ENCODE measurements around the gene FZD4. TPM values are rescaled to one million over a fixed set of nuclear protein-coding genes. Genes with fewer than 3 reads are reported as not detected.
"Not testable (repeated sequence)": the region's sequence is repeated elsewhere in the genome, so short reads cannot be mapped to it uniquely, and the experiment has no call there.

Gene FZD4
- total RNA-seq, 2 experiments from 2014 or later = 0.38 to 0.42 TPM

DNA sequence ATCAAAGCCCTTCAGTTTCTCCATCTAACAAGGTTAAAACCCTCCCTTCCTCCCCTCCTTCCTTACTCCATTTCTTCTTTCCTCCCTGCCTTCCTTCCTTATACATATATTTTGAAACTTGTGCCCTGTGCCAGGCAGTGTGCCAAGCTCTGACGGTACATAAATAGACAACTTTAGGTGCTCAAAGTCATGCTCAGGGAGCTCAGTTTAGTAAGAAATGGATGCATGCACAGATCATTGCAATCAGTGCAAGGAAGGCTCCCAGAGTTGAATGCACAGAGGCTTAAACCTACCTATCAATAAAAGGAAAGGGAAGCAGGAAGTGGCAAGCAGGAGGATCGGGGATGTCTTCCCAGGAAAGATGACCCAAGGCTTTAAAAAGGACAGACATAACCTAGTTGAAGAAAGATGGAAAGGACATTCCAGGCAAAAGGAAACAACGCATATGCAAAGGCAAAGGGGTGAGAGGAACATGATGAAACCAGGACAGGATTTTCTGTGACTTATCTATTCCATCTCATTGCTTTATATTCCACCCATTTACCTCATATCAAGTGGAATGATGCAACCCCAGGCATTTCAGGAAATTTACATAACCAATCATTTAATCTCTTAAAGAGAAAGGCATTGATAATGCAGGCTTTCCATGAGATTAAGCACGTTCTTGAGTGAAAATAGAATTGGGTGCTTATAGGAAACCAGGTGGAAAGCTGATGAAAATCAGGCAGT, 13.2 kb downstream of the FZD4 start:
- Mint-ChIP-seq H3K9me3 (no peaks in the 10 kb centered on the region), H3K27me3 (ENCODE audit: low read depth) (peaks cover 6% of the 10 kb centered on the region), H3K36me3 (ENCODE audit: low read depth) (no peaks in the 10 kb centered on the region), H3K4me3 (no peak overlapping the region), H3K27ac (no peak overlapping the region), H3K4me1 (ENCODE audit: low read depth) (no peaks in the 10 kb centered on the region)
- intact Hi-C loops (cut with micrococcal nuclease) = loop anchor here (5.0 kb wide), 1 partner anchor 155 kb away; no protein-coding TSS in a partner anchor
- no peak for DNase-seq
- CTCF ChIA-PET = interaction anchor here (0.5 to 0.6 kb wide), 2 partner anchors 169 to 365 kb away, joined by 3 read pairs; no protein-coding TSS in a partner anchor

DNA sequence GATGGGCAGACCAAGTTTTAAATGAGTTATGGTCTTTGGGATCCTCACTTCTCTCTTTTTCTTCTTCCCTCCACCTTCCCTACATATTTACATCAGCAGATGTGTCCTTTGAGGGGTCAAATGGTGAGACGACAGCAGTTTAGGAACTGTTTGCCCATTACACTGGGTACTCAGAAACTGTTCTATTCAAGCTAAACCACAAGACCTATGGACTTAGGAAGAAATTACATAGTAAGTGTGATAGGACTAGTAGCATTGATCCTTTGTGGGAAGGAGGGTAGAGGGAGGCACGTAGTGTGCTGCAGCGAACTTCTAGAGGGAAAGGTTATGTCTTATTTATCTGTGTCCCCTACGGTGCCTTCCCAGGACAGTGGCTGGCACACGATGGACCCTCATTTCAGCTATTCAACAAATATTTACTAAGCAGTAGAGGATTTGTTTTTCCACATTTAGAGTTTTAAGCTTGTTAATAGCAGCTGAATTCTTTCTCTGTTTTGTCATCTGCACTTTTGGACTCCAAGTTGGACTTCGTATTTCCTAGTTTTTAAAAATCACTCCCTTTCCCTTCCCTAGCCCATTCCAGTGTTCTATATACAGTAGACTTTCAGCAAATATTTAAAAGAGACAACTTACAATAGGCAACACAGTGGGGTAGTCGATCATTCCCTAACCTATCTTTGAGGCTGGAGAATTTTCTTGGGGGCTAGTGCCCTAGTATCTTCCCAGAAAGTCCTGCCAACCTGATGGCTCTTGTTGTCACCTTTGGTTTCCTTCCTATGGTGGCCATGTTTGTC, 13.9 kb downstream of the FZD4 start:
- CTCF ChIA-PET = interaction anchor here (0.6 kb wide), 1 partner anchor 366 kb away, joined by 3 read pairs; no protein-coding TSS in a partner anchor
- no peak for DNase-seq
- Mint-ChIP-seq H3K27me3 (ENCODE audit: low read depth) (peaks cover 6% of the 10 kb centered on the region), H3K36me3 (ENCODE audit: low read depth) (no peaks in the 10 kb centered on the region), H3K9me3 (no peaks in the 10 kb centered on the region), H3K4me1 (ENCODE audit: low read depth) (no peaks in the 10 kb centered on the region), H3K27ac (no peak overlapping the region), H3K4me3 (no peak overlapping the region)
- intact Hi-C loops (cut with micrococcal nuclease) = loop anchor here (5.0 kb wide), 1 partner anchor 156 kb away; no protein-coding TSS in a partner anchor

DNA sequence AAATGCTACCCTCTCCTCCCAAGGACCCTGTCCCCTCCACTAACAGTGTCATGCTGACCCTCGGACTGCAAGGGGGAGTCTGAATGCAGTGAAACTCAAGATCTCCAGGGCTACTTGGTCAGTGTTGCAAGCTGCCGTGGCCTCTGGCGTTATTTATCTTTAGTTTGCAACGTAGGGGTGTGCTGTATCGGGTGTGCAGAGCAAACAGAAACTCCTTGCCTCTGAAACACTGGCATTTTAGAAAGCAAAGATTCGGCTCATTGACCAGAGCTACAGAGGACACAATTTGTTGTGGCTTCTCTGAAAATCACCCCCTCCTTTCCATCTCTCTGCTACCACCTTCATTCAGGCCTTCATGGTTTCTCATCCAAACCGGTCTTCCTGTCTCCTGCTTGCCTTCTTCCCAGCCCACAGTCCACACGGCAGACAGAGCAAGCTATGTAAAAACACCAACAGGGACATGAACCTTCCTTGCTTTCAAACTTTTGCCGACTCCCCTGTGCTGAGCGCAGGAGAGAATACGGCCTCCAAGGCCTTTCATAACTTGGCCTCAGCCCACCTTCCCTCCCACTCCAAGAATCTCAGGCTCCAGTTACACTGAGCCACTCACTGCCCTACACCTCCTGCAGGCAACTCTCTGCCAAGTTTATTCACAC, 14.9 kb downstream of the FZD4 start:
- Mint-ChIP-seq H3K36me3 (ENCODE audit: low read depth) (no peaks in the 10 kb centered on the region), H3K4me3 (no peak overlapping the region), H3K27me3 (ENCODE audit: low read depth) (peaks cover 6% of the 10 kb centered on the region), H3K27ac (no peak overlapping the region), H3K4me1 (ENCODE audit: low read depth) (no peaks in the 10 kb centered on the region), H3K9me3 (no peaks in the 10 kb centered on the region)
- no peak for DNase-seq
- CTCF ChIA-PET = interaction anchor here (0.7 to 3.5 kb wide), 12 partner anchors 7 to 1157 kb away, joined by 3 to 25 read pairs (median 4); no protein-coding TSS in a partner anchor
- intact Hi-C loops (cut with micrococcal nuclease) = loop anchor here (5.0 kb wide), 1 partner anchor 157 kb away; no protein-coding TSS in a partner anchor

DNA sequence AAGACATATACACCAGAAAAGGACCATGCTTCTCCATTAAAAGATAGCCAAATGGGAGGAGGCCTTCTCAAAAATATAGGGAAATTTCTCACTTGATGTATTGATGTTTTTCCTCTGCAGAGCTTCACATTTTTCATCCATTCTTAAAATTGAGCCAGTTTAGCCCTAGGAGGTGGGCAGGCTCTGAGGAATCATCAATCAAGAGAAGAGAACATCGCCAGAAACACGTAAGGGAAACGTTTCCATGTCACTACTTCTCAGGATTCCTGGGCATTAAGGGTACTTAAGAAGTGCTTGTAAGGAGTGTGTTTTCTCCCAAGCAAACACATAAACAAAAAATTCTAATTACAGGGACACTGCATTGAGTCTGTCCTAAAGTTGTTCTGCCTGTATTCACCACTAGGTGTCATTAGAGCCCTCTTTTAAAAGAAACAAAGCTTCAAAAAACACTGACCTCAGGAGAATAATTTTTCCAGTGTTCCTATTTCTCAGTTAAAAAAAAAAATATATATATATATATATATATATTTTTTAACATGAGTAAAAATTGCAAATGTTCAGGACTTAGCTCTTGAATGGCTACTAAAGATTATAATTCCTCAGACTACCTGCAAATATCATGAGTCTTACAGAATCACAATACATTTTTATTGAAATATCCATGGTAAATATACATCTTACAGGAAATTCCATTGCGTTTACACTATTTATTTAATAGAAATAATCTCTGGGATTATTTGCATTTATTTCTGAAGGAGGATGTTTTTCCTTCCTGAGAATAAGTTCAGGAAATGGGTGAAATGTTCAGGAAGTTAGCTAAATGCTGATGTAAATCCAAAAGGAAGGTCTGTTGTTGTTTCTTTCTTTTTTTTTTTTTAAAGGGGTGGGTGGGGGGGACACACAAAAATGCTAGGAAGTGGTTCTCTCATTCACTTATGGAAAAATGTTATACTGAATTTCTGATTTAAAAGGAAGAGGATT, 16.0 kb downstream of the FZD4 start:
- CTCF ChIA-PET = interaction anchor here (0.6 to 3.5 kb wide), 26 partner anchors 8 to 1158 kb away, joined by 3 to 25 read pairs (median 4); no protein-coding TSS in a partner anchor
- DNase-seq = no peak

DNA sequence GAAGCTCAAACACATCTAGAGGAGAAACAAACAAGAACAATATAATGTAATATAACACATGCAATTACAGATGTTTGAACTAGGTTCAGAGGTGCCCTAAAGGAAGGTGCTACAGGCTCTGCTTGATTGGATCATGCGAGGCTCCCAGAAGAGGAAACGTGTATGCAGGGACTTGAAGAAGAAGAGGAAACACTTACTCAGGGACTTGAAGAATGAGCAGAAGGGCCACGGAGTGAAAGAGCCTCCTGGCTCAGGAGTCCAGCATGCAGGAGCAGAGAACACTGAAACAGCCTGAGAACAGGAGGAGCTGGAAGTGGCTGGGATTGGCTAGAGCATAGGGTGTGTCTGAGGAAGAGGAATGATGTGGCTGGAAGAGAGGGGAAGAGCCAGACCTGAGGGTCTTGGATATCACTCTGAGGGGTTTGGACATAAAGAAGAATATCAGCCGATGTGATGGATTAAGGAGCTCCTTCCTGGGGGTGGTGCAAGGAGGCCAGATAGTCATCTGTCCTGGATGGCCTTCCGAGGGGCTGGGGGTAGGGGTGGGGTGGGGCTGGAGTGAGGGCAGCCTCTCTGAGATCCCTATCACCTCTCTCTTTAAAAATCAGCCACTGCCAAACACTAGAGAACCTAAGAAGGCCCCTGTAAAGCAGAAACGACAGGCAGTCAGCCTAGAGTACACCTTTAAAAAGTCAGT, 16.8 kb downstream of the FZD4 start:
- Mint-ChIP-seq H3K27me3 (ENCODE audit: low read depth) (peaks cover 6% of the 10 kb centered on the region), H3K4me1 (ENCODE audit: low read depth) (no peaks in the 10 kb centered on the region), H3K9me3 (no peaks in the 10 kb centered on the region), H3K4me3 (no peak overlapping the region), H3K27ac (no peak overlapping the region), H3K36me3 (ENCODE audit: low read depth) (no peaks in the 10 kb centered on the region)
- CTCF ChIA-PET = interaction anchor here (0.5 to 3.5 kb wide), 18 partner anchors 9 to 483 kb away, joined by 3 to 25 read pairs (median 4); no protein-coding TSS in a partner anchor
- intact Hi-C loops (cut with micrococcal nuclease) = loop anchor here (2.0 kb wide), 2 partner anchors 40 to 414 kb away; no protein-coding TSS in a partner anchor
- no peak for DNase-seq

More for the DNA sequence above, 16.0 kb downstream of the FZD4 start:
- H3K27me3 Mint-ChIP-seq (ENCODE audit: low read depth) = peaks cover 6% of the 10 kb centered on the region
- intact Hi-C loops (cut with micrococcal nuclease) = loop anchor here (1.0 to 2.0 kb wide), 4 partner anchors 40 to 482 kb away; no protein-coding TSS in a partner anchor
- no peaks in the 10 kb centered on the region for H3K36me3 Mint-ChIP-seq (ENCODE audit: low read depth)
- no peaks in the 10 kb centered on the region for H3K9me3 Mint-ChIP-seq
- H3K4me3 Mint-ChIP-seq = no peak overlapping the region
- H3K27ac Mint-ChIP-seq = no peak overlapping the region
- H3K4me1 Mint-ChIP-seq (ENCODE audit: low read depth) = no peaks in the 10 kb centered on the region

DNA sequence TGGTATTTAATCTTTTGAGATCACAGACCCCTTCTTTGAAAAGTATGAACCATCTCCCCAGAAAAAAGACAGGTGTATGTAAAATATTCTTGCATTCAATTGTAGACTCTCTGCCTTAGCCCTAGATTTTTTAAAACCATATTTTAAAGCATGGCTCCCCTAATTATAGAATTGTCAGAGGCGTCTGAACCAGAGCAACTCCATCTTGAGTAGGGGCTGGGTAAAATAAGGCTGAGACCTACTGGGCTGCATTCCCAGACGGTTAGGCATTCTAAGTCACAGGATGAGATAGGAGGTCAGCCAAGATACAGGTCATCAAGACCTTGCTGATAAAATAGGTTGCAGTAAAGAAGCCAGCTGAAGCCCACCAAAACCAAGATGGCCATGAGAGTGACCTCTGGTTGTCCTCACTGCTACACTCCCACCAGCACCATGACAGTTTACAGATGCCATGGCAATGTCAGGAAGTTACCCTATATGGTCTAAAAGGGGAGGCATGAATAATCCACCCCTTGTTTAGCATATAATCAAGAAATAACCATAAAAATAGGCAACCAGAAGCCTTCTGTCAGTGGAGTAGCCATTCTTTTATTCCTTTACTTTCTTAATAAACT, 17.9 kb downstream of the FZD4 start:
- intact Hi-C loops (cut with micrococcal nuclease); H3K4me3 Mint-ChIP-seq; H3K27me3 Mint-ChIP-seq (ENCODE audit: low read depth); DNase-seq; H3K4me1 Mint-ChIP-seq (ENCODE audit: low read depth); H3K36me3 Mint-ChIP-seq (ENCODE audit: low read depth); H3K9me3 Mint-ChIP-seq; H3K27ac Mint-ChIP-seq: not testable (repeated sequence)
- CTCF ChIA-PET = interaction anchor here (0.6 to 3.5 kb wide), 8 partner anchors 10 to 484 kb away, joined by 3 to 25 read pairs (median 5); no protein-coding TSS in a partner anchor

DNA sequence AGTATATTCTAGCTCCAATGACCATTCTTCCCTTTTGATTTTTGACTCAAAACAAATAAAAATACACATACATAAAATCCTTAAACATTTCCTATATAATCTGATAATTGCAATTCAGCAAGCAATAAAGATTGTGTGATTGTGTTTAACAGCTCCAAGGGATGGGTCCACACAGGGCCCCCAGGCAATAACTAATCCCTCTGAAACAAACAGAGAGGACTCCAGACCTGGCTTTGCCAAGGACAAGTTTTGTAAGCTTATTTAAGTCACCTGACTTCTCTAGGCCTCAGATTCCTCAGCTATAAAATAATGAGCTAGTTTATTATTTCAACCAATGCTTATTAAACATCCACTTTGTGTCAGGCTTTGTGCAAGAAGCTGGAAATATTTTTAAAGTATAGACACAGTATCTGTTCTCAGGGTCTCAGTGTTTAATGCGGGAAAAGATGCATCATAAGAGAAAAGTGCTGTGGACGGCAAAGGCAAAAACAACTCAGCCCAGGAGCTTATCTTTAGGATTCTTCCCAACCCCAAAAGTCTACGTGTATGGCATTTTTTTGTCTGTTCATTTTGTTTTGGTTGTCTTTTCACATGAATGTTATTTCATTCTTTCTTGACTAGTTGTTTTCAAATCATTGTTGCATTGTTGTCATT, 20.1 kb downstream of the FZD4 start:
- H3K27me3 Mint-ChIP-seq (ENCODE audit: low read depth) = peaks cover 3% of the 10 kb centered on the region

DNA sequence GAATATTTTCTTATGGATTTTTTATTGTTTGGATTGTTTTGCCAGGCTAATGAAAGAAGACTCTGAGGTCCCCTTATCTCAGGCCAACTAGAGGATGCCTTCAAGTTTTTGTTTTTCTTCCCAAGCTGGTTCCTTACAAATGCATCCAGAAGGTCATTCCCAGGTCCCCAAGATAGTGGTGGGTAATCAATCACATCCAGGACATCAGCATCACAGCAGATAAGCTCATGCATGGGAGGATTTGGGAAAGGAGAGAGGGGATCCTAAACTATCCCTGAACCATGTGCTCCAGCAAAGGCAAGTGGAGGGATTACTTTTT, 20.7 kb downstream of the FZD4 start:
- no peak overlapping the region for H3K4me3 Mint-ChIP-seq
- H3K27me3 Mint-ChIP-seq (ENCODE audit: low read depth) = peaks cover 3% of the 10 kb centered on the region

More for the DNA sequence above, 20.1 kb downstream of the FZD4 start:
- no peaks in the 10 kb centered on the region for H3K9me3 Mint-ChIP-seq
- no peaks in the 10 kb centered on the region for H3K4me1 Mint-ChIP-seq (ENCODE audit: low read depth)
- H3K4me3 Mint-ChIP-seq = no peak overlapping the region
- CTCF ChIA-PET = interaction anchor here (0.6 to 1.6 kb wide), 8 partner anchors 10 to 488 kb away, joined by 3 to 5 read pairs (median 4); partner anchors contain the start of gene FZD4
- DNase-seq = no peak
- intact Hi-C loops (cut with micrococcal nuclease) = no loop called here
- H3K27ac Mint-ChIP-seq = no peak overlapping the region
- no peaks in the 10 kb centered on the region for H3K36me3 Mint-ChIP-seq (ENCODE audit: low read depth)

DNA sequence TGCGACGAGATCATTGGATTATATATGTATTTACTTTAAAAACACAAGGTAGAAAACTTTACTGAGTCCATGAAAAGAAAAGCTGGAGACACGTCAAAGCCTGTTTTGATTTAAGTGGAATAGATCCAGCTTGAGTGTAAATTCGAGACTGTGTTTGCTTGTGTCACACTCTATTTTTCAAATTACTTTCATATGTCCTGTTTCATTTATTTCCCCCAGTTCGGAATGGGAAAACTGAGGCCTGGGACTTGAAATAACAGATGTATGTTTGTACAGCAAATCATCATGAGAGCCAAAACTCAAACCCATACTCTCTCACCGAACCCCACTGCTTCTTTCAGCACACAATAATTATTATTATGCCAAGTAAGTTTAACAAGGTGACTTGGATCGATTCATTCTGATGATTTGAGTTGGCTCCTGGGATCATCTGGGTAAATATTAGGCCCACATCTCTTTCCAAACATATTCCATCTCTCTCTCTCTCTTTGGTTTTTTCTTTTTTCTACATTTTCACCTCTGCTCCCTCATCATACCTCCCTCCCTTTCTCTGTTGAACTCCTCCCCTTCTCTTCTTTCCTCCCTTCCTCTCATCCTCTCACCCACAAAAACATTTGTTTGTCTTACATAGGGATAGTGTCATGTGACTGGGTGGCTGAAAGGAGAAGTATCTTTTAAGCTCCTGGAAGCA, 21.2 kb downstream of the FZD4 start:
- DNase-seq = no peak
- no peaks in the 10 kb centered on the region for H3K36me3 Mint-ChIP-seq (ENCODE audit: low read depth)
- H3K9me3 Mint-ChIP-seq = no peaks in the 10 kb centered on the region
- peaks cover 3% of the 10 kb centered on the region for H3K27me3 Mint-ChIP-seq (ENCODE audit: low read depth)
- no peaks in the 10 kb centered on the region for H3K4me1 Mint-ChIP-seq (ENCODE audit: low read depth)
- CTCF ChIA-PET = interaction anchor here (0.6 to 1.6 kb wide), 3 partner anchors 19 to 489 kb away, joined by 3 to 4 read pairs (median 3); partner anchors contain the start of gene FZD4
- intact Hi-C loops (cut with micrococcal nuclease) = no loop called here
- H3K27ac Mint-ChIP-seq = no peak overlapping the region
- H3K4me3 Mint-ChIP-seq = no peak overlapping the region

More for the DNA sequence above, 20.7 kb downstream of the FZD4 start:
- no peaks in the 10 kb centered on the region for H3K4me1 Mint-ChIP-seq (ENCODE audit: low read depth)
- intact Hi-C loops (cut with micrococcal nuclease) = no loop called here
- no peaks in the 10 kb centered on the region for H3K36me3 Mint-ChIP-seq (ENCODE audit: low read depth)
- H3K9me3 Mint-ChIP-seq = no peaks in the 10 kb centered on the region
- CTCF ChIA-PET = interaction anchor here (0.6 to 1.6 kb wide), 7 partner anchors 11 to 488 kb away, joined by 3 to 4 read pairs (median 3); partner anchors contain the start of gene FZD4
- DNase-seq = no peak
- H3K27ac Mint-ChIP-seq = no peak overlapping the region
